ENCODE results near the gene SMCO4.

DNA sequence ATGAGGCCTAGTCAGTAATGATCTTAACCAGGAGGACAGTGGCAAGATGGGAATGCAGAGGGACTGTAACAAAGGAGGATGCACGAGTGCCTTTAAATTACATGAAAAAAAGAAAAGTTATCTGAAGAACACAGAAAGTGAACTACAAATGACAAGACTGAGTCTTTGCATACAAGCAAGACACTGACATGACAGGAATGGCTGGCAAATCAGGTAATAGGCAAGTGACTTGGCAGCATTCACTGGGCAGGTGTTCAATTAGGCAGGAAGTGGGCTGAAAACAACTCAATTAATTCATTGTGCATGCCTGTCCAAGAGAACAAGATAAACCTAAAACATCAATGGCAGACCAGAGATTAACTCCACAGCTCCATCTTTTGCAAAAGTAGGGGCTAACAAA is 24.0 kb downstream of the SMCO4 start:
- no peak for TF ChIP-seq EZH2 (IDR thresholded peaks at IDR 0.05; ENCODE audit: borderline replicate concordance, insufficient read depth, low read depth, low read length, poor library complexity, severe bottlenecking)
- no peak for TF ChIP-seq CTCF (IDR thresholded peaks at IDR 0.05)
